Activated CD8-positive, alpha-beta memory T cell treated with anti-CD3 and anti-CD28 coated beads, Interleukin-2, amount 50 U/mL, for 48 hours (primary cell): Measurements from ENCODE around the gene TSPAN4.

ENCODE experiments used
- DNase-seq: peaks from one replicate; pipeline ENCODE4 v3.0.0-alpha.2; 2020

Gene TSPAN4

GRCh38 chr11:853682-854448 is 11.2 kb downstream of the TSPAN4 start:
- DNase-seq = no peak

DNA sequence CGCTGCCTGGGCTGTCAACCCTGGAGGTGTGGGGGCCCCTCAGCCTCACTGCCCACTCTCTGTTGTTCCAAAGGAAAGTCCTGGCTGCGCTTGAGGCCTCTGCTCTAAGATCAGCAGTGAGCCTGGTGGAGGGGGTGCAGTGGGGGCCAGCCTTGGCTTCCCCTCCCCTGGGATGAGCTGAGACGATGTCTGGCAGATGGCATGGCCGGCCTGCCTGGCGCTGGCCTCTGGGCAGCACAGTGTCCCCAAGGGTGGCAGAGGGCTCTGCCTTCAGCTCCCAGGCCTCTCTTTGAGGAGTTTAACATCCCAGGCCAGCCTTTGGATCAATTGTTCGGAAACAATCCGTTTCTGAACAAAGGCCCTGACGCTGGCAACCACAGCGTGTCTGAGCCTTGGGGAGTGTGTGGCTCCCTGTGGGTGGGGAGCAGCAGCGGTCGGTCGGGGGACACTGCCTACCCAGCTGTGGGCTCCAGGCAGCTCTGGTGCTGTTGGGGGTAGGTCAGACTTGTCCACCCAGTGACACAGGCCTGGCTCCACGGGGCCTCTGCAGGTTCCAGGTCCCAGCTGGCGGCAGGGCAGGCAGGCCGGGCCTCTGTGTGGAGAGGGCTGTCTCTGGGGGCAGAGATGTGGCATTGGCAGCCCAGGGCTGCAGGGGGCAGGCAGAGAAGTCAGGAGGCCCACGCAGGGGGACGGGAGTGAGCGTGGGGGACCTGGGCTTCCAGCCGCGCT is 12.1 kb downstream of the TSPAN4 start:
- no peak for DNase-seq

GRCh38 chr11:855330-855674 is 12.7 kb downstream of the TSPAN4 start:
- DNase-seq = no peak

DNA sequence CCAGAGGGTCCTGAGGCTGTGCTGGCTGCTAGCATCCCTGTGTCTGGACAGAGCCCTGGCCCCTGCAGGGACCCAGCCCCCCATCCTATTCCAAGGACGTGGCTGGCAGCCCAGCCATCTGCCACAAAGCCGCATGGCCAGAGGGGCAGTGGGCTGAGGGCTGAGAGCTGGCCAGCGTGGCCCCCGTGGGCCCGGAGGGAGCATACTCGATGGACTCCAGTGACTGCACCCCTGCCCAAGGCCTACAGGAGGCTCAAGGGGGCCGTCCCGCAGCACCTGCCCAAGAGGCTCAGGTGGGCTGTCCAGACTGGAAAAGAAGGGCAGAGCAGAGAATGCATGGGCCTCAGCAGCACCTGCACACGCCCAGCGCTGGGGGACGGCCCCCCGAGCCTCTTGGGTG is 13.1 kb downstream of the TSPAN4 start:
- DNase-seq = no peak

GRCh38 chr11:856397-856796 is 13.7 kb downstream of the TSPAN4 start:
- no peak for DNase-seq

- DNase-seq = no peak
Observed at GRCh38 chr11:858053-858761, 15.6 kb downstream of the TSPAN4 start.

- DNase-seq = no peak
Observed at GRCh38 chr11:858762-859339, 16.2 kb downstream of the TSPAN4 start.

GRCh38 chr11:859394-860131 is 16.9 kb downstream of the TSPAN4 start:
- DNase-seq = no peak

DNA sequence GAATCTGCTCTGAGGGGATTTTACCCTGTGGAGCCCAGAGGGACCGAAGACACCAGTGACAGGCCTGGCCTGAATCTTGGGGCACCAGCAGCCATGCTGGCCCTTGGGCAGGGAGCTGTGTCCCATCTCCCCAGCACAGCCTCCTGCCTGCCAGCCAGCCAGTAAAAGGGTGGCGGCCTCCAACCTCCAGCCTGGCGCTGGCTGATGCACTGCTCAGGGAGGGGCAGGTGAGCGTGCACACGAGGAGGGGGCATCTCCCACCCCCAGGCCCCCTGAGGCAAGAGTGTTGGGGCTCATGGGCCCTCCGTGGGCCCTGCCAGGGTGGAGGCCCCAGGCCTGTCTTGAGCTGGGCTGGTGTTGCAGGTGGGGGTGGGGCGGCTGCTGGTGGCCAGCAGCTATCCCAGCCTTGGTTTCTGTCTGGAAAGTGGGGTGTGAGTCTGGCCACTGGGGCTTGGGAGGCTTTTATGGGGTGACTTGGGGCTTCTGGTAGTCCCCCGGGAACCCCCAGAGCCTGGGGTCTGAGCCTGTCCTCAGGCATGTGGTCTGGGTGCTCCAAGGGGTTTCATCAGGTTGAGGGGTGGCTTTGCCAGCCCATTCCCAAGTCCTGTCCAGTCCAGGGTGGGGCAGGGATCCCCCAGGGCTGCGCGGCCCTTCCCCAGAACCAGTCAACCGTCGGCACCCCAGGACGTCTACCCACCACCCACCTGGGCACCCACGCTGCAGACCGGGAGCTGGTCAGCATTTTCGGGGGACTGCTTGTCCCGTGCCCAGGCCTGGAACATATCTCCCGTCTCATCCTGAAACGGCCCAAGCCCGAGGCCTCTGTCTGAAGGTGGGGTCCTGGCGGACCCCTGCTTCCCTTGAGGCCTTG is 17.8 kb downstream of the TSPAN4 start:
- no peak for DNase-seq

GRCh38 chr11:861105-861479 is 18.4 kb downstream of the TSPAN4 start:
- DNase-seq = no peak

DNA sequence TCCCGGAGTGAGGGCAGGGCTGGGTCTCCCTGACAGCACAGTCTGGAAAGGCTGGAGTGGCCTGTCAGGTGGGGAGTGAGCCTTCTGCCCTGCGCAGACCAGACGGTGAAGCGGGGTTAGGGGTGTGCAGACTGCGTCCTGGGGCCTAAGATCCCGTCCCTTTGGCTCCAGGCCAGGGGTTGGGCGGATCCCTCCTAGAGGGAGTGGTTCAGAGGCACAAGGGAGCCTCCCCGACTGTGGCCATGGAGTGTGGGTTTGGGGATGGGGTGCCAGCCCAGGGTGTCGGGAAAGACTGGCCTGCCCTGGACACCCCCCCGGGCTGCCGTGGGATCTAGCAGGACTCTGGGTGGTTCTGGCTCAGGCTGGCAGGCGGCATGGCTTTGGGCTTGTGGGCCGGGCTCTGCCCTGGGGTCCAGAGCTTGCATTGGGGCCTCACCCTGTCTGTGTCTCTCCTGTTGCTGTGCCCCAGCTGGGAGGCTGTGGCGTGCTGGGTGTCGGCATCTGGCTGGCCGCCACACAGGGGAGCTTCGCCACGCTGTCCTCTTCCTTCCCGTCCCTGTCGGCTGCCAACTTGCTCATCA is 19.5 kb downstream of the TSPAN4 start:
- no peak for DNase-seq

- no peak for DNase-seq
Observed at GRCh38 chr11:862696-863022, 20.0 kb downstream of the TSPAN4 start.

- DNase-seq = no peak
Observed at GRCh38 chr11:863023-863909, 20.6 kb downstream of the TSPAN4 start.

DNA sequence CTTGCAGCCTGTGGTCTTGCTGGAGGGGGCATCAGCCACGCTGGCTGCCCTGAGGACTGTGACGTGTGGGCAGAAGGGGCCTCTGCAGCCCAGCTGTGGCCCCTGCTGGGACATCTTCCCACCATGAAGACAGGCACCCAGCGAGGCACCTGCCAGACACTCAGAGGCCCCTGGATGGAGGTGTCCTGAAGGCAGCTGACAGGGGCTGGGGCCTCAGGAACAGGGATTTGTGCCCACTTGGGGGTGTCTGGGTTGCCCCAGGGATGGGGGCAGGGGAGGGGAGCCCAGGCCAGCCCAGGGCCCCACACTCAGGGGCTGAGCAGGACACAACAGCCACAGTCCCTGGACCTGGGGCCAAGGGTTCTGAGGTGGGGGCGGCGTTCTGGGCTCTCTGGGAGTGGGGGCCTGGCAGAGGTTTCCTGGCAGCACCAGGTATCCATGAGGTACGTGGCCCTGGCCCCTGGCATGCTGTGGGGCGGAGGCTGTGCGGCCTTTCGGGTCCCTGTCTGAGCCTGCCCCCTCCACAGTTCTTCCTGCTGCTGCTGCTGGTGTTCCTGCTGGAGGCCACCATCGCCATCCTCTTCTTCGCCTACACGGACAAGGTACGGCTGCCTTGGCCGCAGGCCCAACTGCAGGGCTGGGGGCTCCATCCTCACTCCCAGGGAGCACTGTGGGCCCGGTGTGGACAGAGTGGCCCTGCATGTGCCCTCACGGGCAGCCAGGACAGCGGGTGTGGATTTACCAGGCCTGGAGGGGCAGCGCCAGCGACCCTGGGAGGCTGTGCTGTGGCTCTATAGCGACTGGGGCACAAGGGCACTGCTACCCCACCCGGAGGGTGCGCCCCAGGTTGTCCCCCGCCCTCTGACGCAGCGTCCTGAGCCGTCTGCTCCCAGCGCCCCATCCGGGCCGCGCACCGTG is 21.5 kb downstream of the TSPAN4 start:
- DNase-seq = no peak

DNA sequence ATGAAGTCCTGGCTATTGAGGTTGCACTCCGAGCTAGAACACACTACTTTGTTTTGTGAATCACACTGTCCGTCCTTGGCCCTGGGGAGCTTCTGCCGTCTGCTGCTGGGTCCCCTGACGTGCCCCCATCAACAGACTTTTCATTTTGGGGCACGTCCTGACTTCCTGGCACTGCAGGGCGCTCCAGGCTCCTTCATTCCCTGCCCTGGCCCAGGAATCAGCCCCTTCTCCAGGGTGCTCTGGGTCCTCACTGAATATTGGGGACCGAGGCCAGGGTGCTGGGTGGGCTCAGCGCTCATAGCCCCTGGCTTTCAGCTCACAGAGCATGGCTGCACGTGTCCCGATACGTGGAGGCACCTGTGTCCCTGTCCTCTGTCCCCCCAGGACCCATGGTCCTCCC is 22.2 kb downstream of the TSPAN4 start:
- no peak for DNase-seq

DNA sequence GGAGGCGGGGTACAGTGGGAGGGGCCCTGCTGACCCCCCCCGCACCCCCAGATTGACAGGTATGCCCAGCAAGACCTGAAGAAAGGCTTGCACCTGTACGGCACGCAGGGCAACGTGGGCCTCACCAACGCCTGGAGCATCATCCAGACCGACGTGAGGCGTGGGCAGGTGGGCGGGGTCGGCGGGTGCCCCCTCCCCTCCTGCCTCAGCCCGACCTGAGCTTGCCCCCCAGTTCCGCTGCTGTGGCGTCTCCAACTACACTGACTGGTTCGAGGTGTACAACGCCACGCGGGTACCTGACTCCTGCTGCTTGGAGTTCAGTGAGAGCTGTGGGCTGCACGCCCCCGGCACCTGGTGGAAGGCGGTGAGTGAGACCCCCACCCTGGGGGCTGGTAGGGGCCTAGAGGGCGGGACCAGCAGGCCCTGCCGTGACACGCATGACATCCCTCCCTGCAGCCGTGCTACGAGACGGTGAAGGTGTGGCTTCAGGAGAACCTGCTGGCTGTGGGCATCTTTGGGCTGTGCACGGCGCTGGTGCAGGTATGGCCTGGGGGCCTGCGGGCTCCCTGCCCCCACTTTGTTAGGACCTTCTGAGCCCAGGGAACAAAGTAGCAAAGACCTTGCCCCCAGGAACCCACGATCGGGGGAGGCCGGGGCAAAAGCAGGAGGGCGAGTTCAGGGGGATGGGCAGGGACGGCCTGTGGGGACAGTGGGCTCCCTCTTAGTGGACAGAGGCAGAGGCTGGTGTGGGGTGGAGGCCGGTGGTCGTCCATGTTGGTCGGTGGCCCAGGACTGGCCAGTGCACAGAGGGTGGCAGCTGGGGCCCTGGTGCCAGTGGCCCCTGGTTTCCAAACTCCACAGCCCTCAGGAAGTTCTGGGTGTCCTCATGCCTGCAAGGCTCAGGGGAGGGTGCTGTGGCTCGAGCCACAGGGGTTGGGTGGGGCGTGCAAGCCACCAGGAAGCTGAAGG is 23.1 kb downstream of the TSPAN4 start:
- DNase-seq = no peak

DNA sequence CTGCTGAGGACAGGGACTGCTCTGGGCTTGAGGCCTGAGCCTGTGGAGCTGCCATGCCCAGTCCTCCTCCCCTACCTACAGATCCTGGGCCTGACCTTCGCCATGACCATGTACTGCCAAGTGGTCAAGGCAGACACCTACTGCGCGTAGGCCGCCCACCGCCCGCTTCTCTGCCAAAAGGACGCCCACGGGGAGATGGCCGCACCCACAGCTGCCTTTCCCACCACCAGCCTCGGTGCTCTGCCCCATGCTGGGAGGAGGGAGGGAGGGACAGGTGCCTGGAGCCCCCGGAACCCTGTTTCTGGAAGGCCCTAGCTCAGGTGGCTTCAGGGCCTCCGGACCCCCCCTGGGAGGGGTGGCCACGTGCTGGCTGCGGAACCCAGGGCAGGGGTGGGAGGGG is 23.8 kb downstream of the TSPAN4 start:
- DNase-seq = no peak

DNA sequence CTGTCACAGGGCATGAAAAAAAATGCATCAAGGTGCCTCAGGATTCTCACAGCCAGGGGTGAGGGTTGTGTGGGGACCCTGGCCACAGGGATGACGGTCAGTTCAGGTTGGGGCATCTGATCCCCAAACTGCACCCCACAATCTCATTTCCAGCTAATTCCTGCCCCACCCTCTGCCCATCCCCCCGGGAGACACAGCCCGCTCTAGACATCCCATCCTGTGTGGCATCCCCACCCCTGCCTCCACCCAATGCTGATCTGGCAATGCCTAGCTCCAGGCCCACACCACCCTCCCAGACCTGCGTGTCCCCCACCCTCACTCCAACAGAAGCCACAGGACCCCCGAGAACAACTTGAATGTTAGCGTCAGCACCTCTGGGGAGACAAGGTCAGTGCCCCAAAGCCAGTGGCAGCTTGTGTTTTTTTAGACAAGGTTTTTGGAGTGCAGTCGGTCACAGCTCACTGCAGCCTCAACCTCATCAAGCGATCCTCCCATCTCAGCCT is 25.3 kb downstream of the TSPAN4 start:
- no peak for DNase-seq
